ENCODE results near the gene ETFRF1.

DNA sequence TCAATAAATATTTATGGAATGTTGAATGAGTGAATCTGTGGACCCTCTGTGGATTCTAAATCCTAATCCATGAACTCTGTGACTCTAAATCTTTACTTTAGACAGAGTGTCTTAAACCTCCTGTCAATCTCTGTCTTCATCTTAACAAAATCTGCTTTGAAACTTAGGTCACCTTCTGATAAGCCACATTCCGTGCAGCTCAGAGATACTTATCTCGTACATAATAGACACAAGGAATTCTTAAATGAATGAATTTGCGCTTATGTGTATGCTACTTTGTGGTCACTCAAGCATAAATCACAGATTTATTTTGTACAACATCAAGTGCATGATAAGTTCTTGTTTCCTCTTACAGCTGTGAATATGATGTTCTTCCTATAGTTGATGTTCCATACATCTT, 57.9 kb downstream of the ETFRF1 start:
- TF ChIP-seq EZH2phosphoT487 (IDR thresholded peaks at IDR 0.05; ENCODE audit: insufficient read depth, low read depth) = no peak
- TF ChIP-seq EZH2 (IDR thresholded peaks at IDR 0.05; ENCODE audit: insufficient read depth, poor library complexity, severe bottlenecking) = no peak

All from GM23248 (cell line).